DOHH2 (cell line): ENCODE measurements around the gene MID1.

Experiments used
- H3F3A ChIP-seq: fragments of 200-600 bp; sonication (generic), shearing (Covaris generic); 2 replicates; pipeline ENCODE4 v1.6.0; 2016; ENCODE audit warnings: antibody characterized with exemption, mild to moderate bottlenecking; ENCODE audit not compliant: control insufficient read depth, insufficient read depth
- H3K27ac ChIP-seq: fragments of 200-600 bp; sonication (generic); 2 replicates; pipeline ENCODE4 v1.5.1; 2014; ENCODE audit warnings: low read depth, mild to moderate bottlenecking, low read length, moderate library complexity
- H3K27me3 ChIP-seq: fragments of 200-600 bp; sonication (generic); 2 replicates; pipeline ENCODE4 v1.6.1; 2014; ENCODE audit warnings: mild to moderate bottlenecking, low read length, mixed read lengths; ENCODE audit not compliant: control insufficient read depth
- H3K36me3 ChIP-seq: fragments of 200-600 bp; sonication (generic); 2 replicates; pipeline ENCODE4 v1.6.1; 2014; ENCODE audit warnings: mild to moderate bottlenecking, low read length, moderate library complexity, mixed read lengths; ENCODE audit not compliant: control insufficient read depth
- H3K4me1 ChIP-seq: fragments of 200-600 bp; sonication (generic); 2 replicates; pipeline ENCODE4 v1.6.1; 2014; ENCODE audit warnings: mild to moderate bottlenecking, low read length, mixed read lengths; ENCODE audit not compliant: control insufficient read depth
- H3K4me2 ChIP-seq: fragments of 200-600 bp; sonication (generic); 2 replicates; pipeline ENCODE4 v1.6.0; 2014; ENCODE audit warnings: mild to moderate bottlenecking, low read length, moderate library complexity
- H3K4me3 ChIP-seq: fragments of 200-600 bp; sonication (generic); 2 replicates; pipeline ENCODE4 v1.5.1; 2014; ENCODE audit warnings: mild to moderate bottlenecking, low read length, mixed read lengths
- H3K79me2 ChIP-seq: fragments of 200-600 bp; sonication (generic); 2 replicates; pipeline ENCODE4 v1.6.1; 2014; ENCODE audit warnings: mild to moderate bottlenecking, low read length, mixed read lengths; ENCODE audit not compliant: control insufficient read depth
- H3K9me2 ChIP-seq: fragments of 200-600 bp; sonication (generic); replicated peaks from 2 replicates; pipeline ENCODE4 v1.6.1; 2014; ENCODE audit warnings: mild to moderate bottlenecking, low read length, mixed read lengths; ENCODE audit not compliant: control insufficient read depth
- H3K9me3 ChIP-seq: fragments of 200-600 bp; sonication (generic); 2 replicates; pipeline ENCODE4 v1.6.1; 2014; ENCODE audit warnings: antibody characterized with exemption, low read length, mixed read lengths; ENCODE audit not compliant: control insufficient read depth, insufficient read depth
- H4K20me1 ChIP-seq: fragments of 200-600 bp; sonication (generic); 2 replicates; pipeline ENCODE4 v1.6.0; 2014; ENCODE audit warnings: low read depth, mild to moderate bottlenecking, antibody characterized with exemption, low read length, moderate library complexity; ENCODE audit not compliant: control insufficient read depth, insufficient read depth
- CTCF ChIP-seq: fragments of 200-600 bp; sonication (generic); IDR thresholded peaks from one replicate; pipeline ENCODE4 v1.5.1; 2014; ENCODE audit warnings: antibody characterized with exemption, mild to moderate bottlenecking, low read depth, low read length; ENCODE audit not compliant: poor library complexity, severe bottlenecking
- EZH2phosphoT487 ChIP-seq: fragments of 200-600 bp; sonication (generic); IDR thresholded peaks from 2 replicates; pipeline ENCODE4 v1.6.1; 2017; ENCODE audit warnings: borderline replicate concordance, mild to moderate bottlenecking, antibody characterized with exemption, low read length, moderate library complexity, mixed read lengths

Gene MID1

GRCh38 chrX:10457092-10457491 is 163.3 kb downstream of the MID1 start:
- H4K20me1 ChIP-seq: no peaks in the 10 kb centered on the region
- TF ChIP-seq EZH2phosphoT487 (no peak), CTCF (no peak)
- H3K9me3 ChIP-seq: no peaks in the 10 kb centered on the region
- no peaks in the 10 kb centered on the region for H3K9me2 ChIP-seq
- H3K4me2 ChIP-seq: no peak overlapping the region
- no peaks in the 10 kb centered on the region for H3F3A ChIP-seq
- H3K4me1 ChIP-seq: no peaks in the 10 kb centered on the region
- no peak overlapping the region for H3K27ac ChIP-seq
- H3K79me2 ChIP-seq: no peaks in the 10 kb centered on the region
- no peaks in the 10 kb centered on the region for H3K36me3 ChIP-seq
- no peaks in the 10 kb centered on the region for H3K27me3 ChIP-seq
- H3K4me3 ChIP-seq: no peak overlapping the region

GRCh38 chrX:10453945-10454344 is 166.4 kb downstream of the MID1 start:
- H3K4me2 ChIP-seq: no peak overlapping the region
- no peaks in the 10 kb centered on the region for H3K4me1 ChIP-seq
- H3K27me3 ChIP-seq: no peaks in the 10 kb centered on the region
- no peak overlapping the region for H3K4me3 ChIP-seq
- no peaks in the 10 kb centered on the region for H4K20me1 ChIP-seq
- H3K79me2 ChIP-seq: no peaks in the 10 kb centered on the region
- TF ChIP-seq EZH2phosphoT487 (no peak), CTCF (no peak)
- no peaks in the 10 kb centered on the region for H3K36me3 ChIP-seq
- no peaks in the 10 kb centered on the region for H3K9me3 ChIP-seq
- no peaks in the 10 kb centered on the region for H3F3A ChIP-seq
- no peaks in the 10 kb centered on the region for H3K9me2 ChIP-seq
- H3K27ac ChIP-seq: no peak overlapping the region

- H3K9me3 ChIP-seq: no peaks in the 10 kb centered on the region
- H3K27ac ChIP-seq: no peak overlapping the region
- H4K20me1 ChIP-seq: no peaks in the 10 kb centered on the region
- no peaks in the 10 kb centered on the region for H3K4me1 ChIP-seq
- no peaks in the 10 kb centered on the region for H3K79me2 ChIP-seq
- H3K9me2 ChIP-seq: no peaks in the 10 kb centered on the region
- no peak for TF ChIP-seq CTCF
- no peak overlapping the region for H3K4me2 ChIP-seq
- no peaks in the 10 kb centered on the region for H3F3A ChIP-seq
- no peak overlapping the region for H3K4me3 ChIP-seq
- no peaks in the 10 kb centered on the region for H3K27me3 ChIP-seq
- no peaks in the 10 kb centered on the region for H3K36me3 ChIP-seq
These were observed 169.4 kb downstream of the MID1 start for GRCh38 chrX:10450959-10451355.
